Stimulated activated CD4-positive, alpha-beta T cell treated with anti-CD3 and anti-CD28 coated beads, Interleukin-2, amount 100 ng/mL, for 48 hours (primary cell): ENCODE results near the gene MYO7A.
"Not testable (repeated sequence)": the region's sequence is repeated elsewhere in the genome, so short reads cannot be mapped to it uniquely, and the experiment has no call there.

Experiments
- DNase-seq, 2 donors: peaks; one replicate each; pipeline ENCODE4 v3.0.0-alpha.2; 2020

Gene MYO7A

GRCh38 chr11:77093056-77093891 lies 34.8 kb upstream of the MYO7A start:
- DNase-seq: no peak

- no peak for DNase-seq
These were observed 33.8 kb upstream of the MYO7A start for GRCh38 chr11:77093987-77094840.

- no peak for DNase-seq
These were observed 33.1 kb upstream of the MYO7A start for GRCh38 chr11:77094841-77095365.

GRCh38 chr11:77095551-77096490 lies 32.2 kb upstream of the MYO7A start:
- no peak for DNase-seq

- no peak for DNase-seq
These were observed 31.4 kb upstream of the MYO7A start for GRCh38 chr11:77096591-77097019.

- not testable (repeated sequence) for DNase-seq
These were observed 30.9 kb upstream of the MYO7A start for GRCh38 chr11:77097180-77097579.

- no peak for DNase-seq
These were observed 27.6 kb upstream of the MYO7A start for GRCh38 chr11:77100166-77101042.

GRCh38 chr11:77101043-77101537 lies 27.0 kb upstream of the MYO7A start:
- DNase-seq: no peak

- DNase-seq: no peak
These were observed 25.5 kb upstream of the MYO7A start, which contains the start of gene OMP for GRCh38 chr11:77102246-77103210. TSS of gene OMP (plus strand) at chr11:77102840. CDS start at chr11:77102840, 0 bp downstream.

GRCh38 chr11:77103319-77103718 lies 24.7 kb upstream of the MYO7A start:
- DNase-seq: no peak

GRCh38 chr11:77104727-77105126 lies 23.3 kb upstream of the MYO7A start:
- DNase-seq: no peak

- DNase-seq: no peak
These were observed 21.7 kb upstream of the MYO7A start for GRCh38 chr11:77106321-77106720.

- no peak for DNase-seq
These were observed 21.3 kb upstream of the MYO7A start for GRCh38 chr11:77106759-77107158.

- DNase-seq: no peak
These were observed 20.1 kb upstream of the MYO7A start for GRCh38 chr11:77107950-77108349.

- DNase-seq: no peak
These were observed 19.6 kb upstream of the MYO7A start for GRCh38 chr11:77108436-77108835.

- DNase-seq: no peak
These were observed 18.6 kb upstream of the MYO7A start for GRCh38 chr11:77109236-77110019.

- DNase-seq: no peak
These were observed 17.2 kb upstream of the MYO7A start for GRCh38 chr11:77110836-77111235.

- DNase-seq: no peak
These were observed 16.8 kb upstream of the MYO7A start for GRCh38 chr11:77111277-77111676.

- DNase-seq: no peak
These were observed 16.1 kb upstream of the MYO7A start for GRCh38 chr11:77111946-77112345.
